SU-DHL-6 (cell line): ENCODE results near the gene SERAC1.
"Not testable (repeated sequence)": the region's sequence is repeated elsewhere in the genome, so short reads cannot be mapped to it uniquely, and the experiment has no call there.

Source experiments
- CTCF ChIP-seq: fragments of 200-600 bp; sonication (generic); IDR thresholded peaks from one replicate; pipeline ENCODE4 v1.5.1; 2017; ENCODE audit warnings: antibody characterized with exemption, mild to moderate bottlenecking, low read length, moderate library complexity; ENCODE audit not compliant: insufficient read depth, poor library complexity, severe bottlenecking
- EZH2phosphoT487 ChIP-seq: fragments of 200-600 bp; sonication (generic), shearing (Covaris generic); conservative IDR thresholded peaks from 2 replicates; pipeline ENCODE4 v1.6.1; 2018; ENCODE audit warnings: mild to moderate bottlenecking, antibody characterized with exemption, low read length, moderate library complexity, mixed read lengths

DNA sequence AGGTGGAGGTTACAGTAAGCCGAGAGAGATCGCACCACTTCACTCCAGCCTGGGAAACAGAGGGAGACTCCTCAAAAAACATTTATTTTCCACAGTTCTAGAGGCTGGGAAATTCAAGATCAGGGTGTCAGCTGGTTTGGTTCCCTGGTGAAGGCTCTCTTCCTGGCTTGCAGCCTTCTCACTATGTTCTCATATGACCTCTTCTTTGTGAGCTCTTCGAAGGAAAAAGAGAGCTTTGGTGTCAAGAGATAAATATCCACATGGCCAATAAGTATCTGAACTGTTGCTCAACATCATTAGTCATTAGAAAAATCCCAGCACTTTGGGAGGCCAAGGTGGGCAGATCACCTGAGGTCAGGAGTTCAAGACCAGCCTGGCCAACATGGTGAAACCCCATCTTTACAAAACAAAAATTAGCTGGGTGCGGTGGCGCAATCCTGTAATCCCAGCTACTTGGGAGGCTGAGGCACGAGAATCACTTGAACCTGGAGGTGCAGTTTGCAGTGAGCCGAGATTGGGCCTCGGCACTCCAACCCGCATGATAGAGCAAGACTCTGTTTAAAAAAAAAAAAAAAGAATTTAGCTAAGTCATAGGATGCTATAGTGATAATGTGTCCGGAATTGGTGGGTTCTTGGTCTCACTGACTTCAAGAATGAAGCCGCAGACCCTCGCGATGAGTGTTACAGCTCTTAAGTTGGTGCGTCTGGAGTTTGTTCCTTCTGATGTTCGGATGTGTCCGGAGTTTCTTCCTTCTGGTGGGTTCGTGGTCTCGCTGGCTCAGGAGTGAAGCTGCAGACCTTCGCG lies 40.4 kb upstream of the SERAC1 start:
- TF ChIP-seq CTCF, EZH2phosphoT487: not testable (repeated sequence)
